Fibroblast of gingiva (primary cell): ENCODE results near the gene TSPAN19.
"Not testable (repeated sequence)": the region's sequence is repeated elsewhere in the genome, so short reads cannot be mapped to it uniquely, and the experiment has no call there.

ENCODE experiments used
- DNase-seq: peaks from one replicate; pipeline ENCODE4 v3.0.0-alpha.2; 2011; ENCODE audit warnings: low read depth

The TSPAN19 gene

GRCh38 chr12:85036234-85036707 lies at the start of gene TSPAN19, which contains the start of gene LRRIQ1:
Gene TSPAN19, minus strand, starts transcription at chr12:85036277. Its CDS starts 6,331 bp downstream, at chr12:85029946.
Gene LRRIQ1, plus strand, starts transcription at chr12:85036351. Its CDS starts 1,826 bp downstream, at chr12:85038177.
- DNase-seq, result peak; percentile 86

DNA sequence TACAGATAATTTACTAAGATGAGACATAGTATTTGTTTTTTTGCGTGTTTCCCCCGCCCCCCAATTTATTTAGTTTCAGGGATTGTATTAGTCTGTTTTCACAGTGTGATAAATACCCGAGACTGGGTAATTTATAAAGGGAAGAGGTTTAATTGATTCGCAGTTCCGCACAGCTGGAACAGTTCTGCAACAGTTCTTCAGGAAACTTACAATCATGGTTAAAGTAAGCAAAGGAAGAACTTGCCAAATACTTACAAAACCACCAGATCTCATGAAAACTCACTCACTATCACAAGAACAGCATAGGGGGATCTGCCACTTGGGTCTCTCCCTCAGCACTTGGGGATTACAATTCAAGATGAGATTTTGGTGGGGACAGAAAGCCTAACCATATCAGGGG lies 49.0 kb upstream of the TSPAN19 start:
- no peak for DNase-seq

DNA sequence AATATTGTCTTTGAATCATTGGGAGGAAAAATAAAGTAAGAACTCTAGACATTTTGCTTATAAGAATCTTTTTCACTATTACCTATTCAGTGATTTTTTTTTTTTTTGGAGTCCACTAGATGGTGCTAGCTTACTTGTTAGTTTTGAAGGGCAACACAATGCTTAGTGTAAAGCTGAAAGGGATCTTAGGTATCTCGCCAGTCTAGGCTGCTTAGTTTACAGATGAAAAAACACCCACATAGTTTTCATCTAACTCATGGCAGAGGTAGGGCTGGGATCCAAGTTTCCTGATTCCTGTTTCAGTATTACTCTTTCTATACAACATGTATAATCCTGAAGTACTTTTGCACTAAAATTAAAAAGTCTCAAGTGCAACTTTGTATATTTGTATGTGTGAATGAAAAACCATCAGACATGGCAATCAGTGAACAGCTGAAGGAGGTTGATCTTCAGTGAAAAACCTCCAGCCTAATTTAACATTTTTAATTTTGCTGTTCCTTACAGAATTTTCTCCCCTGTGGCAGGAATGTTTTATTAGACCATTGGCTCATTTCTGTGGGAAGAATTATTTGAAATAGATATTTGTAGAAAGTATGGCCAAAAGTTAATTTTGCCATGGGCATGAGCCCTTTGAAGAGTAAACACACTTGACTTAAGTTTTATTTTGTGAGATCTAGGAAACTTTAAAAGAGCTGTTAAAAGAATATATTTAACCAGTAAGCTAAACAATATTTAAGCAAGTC lies 40.8 kb upstream of the TSPAN19 start:
- DNase-seq, result peak; percentile 79

DNA sequence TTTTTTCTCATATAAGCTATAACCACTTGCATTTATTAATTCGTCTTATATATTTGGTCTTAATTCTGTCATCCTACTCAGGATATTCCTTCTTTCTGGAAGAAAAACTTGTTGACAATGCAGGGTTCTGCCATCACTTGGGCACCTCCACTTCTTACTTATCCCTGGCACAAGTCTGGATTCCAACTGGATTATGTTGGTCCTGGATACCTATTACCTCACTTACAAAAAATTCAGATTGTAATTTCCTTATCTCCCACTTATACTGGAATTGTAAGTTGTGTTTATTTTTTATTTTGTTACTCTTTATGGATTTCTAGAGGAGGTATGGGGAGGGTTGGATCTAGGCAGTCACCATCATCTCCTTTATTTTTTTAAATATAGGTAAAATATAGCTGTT lies 36.7 kb upstream of the TSPAN19 start:
- no peak for DNase-seq

DNA sequence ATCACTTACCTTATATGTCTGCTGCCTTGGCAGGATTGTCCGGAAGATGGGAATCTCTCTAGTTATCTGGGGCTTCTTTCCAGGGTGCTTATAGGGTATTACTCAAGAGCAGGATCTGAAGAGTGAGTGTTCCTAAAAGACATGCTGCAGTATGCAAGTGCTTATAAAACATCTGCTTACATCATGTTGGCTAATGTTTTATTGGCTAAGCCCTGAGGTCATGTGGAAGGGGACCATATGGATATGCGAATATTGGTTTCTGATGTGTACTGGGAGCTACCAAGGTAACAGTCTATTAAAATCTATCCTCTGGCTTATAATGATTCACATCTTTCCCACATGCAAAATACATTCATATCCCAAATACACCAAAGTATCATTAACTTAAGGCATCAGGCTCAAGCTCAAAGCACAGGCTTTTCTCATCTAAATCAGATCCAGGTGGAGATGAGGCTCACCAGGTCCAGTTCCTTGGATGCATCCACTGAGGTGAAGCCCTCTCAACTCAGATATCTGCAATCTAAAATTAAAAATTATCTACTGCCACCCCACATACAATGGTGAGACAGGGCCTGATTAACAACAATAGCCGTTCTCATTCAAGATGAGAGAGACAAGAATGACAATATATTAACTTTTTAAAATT lies 29.9 kb upstream of the TSPAN19 start:
- DNase-seq, result peak; percentile 1

- no peak for DNase-seq
Measured at GRCh38 chr12:85060916-85061315, 24.8 kb upstream of the TSPAN19 start.

DNA sequence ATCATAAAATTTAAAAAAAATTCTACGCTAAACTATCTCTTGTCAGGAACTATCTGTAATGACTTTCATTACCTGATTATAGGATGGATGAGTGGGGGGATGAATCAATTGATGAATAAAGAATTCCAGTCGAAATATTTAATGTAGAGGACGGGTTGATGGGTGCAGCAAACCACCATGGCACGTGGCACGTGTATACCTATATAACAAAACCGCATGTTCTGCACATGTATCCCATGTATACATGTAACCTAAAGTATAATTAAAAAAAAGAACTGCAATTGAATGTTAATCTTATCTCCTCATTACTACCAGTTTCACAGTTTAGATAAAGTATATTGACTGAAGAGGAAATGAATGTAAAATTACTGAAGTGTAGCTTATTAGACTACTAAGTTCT lies 23.5 kb upstream of the TSPAN19 start:
- DNase-seq, result no peak

DNA sequence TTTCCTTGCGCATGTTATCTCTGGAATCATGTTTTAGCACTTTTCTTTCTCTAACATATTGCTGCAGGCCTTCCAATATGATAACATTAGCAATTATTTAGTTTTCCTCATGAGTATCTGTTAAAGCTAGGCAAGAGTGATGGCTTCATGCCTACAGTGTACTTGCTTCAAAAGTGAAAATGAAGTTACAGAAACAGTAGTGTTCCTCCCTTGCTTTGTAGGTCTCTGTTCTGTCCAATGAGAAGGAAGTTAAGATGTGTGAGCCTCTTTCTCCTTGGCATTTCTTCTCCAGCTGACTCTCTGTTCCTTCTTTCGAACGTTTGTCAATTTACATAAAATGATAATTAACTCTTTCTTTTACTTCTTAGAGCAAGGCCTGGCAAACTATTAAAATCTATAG lies 22.3 kb upstream of the TSPAN19 start:
- DNase-seq, result no peak

DNA sequence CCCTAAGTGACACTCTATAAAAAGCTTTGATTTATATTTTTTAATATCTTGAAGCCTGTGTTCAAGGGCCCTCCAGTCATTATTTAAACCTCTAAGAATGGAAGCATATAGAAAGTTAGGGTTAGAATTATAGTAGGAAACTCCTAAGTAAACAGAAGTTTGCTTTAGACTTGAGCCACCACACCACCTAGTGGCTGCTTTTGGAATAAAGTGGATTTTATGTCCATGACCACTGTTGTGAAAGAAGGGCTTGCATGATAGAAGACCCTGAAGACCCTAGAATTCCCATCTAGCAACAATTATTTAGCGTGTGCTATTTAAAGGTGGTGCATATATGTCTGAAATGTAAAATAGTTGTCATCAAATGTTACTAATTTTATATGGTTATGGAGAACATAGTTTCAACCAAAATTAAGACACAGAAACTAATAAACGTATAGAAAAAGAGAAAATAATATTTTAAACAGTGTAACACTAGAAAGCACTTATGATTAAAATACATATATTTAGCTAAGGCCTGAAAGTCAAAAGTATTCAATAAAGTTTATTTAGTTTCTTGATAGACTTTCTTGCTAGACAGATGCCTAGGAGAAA lies 21.4 kb upstream of the TSPAN19 start:
- peak; percentile 39 for DNase-seq

DNA sequence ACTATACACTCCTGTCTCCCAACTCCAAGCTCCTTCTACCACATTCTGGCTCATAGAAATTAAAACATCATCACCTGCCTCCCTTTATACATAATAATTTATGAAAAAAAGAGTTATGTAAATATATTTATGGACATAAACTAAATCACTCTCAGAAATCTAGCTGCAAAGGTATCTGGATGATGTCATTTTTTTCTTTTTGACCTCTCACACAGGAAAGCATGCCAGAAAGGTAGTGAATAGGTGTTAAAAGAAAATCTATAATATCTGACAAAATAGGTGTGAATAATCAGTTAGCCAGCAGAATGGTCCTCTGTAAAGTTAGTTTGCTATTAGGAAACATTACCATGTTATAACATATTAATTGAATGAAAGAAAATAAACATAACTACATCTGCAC lies 7.8 kb upstream of the TSPAN19 start:
- no peak for DNase-seq

- no peak for DNase-seq
Measured at GRCh38 chr12:85041395-85041794, 5.3 kb upstream of the TSPAN19 start.

GRCh38 chr12:85036733-85037132 lies 656 bp upstream of the TSPAN19 start:
- no peak for DNase-seq

DNA sequence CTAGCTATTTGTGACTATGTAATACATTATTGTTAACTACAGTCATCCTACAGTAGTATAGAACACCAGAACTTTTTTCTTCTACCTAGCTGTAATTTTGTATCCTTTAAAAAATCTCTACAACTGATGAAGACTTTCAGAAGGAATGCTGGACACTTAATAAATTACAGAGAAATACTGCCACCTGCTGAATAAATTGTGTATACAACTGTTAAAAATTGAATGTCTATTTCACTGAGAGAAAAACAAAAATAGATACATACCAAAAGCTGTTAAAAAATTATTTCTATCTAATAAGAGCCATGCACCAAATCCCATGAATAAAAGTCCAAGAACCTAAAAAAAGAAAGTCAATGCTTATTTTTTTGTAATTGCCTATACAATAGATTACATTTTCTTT lies 6.6 kb downstream of the TSPAN19 start:
- peak; percentile 14 for DNase-seq

- no peak for DNase-seq
Measured at GRCh38 chr12:85018098-85018497, 18.0 kb downstream of the TSPAN19 start.

GRCh38 chr12:85017618-85018017 lies 18.5 kb downstream of the TSPAN19 start:
- DNase-seq, result no peak

DNA sequence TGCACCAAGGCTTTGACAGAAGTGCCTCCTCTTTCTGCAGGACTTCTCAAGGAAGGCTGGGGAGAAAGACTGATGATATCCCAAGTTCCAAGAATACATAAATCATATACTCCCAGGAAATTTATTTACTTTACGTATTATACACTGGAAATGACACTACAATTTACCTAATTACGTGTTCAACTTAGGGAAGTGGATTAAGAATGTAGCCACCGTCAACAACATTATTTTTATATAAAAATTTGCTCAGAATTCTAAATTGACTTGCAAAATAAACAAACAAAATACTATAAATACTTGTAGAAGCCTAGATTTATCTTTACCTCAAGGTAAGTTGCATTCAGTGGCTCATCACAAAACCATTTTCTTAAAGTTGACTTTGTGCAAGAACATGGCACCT lies 18.9 kb downstream of the TSPAN19 start:
- no peak for DNase-seq

GRCh38 chr12:85016413-85016812 lies 19.7 kb downstream of the TSPAN19 start:
- peak; percentile 97 for DNase-seq

- peak; percentile 85 for DNase-seq
Measured at GRCh38 chr12:85007836-85008235, 28.2 kb downstream of the TSPAN19 start.

DNA sequence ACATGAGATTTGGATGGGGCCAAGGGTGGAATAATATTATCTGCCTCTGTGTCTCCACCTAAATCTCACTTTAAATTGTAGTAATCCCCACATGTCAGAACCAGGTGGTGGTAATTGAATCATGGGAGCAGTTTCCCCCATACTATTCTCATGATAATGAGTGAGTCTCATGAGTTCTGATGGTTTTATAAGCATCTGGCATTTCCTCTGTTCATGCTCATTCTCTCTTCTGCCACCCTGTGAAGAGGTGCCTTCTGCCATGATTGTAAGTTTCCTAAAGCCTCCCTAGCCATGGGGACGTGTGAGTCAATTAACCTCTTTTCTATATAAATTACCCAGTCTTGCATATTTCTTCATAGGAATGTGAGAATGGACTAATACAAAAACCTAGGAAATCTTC lies 29.9 kb downstream of the TSPAN19 start:
- no peak for DNase-seq

- DNase-seq, result no peak
Measured at GRCh38 chr12:85005615-85006014, 30.5 kb downstream of the TSPAN19 start.

DNA sequence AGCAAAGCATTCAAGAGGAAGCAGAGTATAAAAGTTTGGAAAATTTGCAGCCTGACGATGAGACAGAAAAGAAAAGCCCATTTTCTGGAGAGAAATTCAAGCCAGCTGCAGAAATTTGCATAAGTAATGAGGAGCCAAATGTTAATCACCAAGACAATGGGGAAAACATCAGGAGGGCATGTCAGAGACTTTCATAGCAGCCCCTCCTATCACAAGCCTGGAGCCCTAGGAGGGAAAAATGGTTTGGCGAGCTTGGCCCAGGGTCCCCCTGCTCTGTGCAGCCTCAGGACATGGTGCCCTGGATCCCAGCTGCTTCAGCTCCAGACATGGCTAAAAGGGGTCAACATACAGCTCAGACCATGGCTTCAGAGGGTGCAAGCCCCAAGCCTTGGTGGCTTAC lies 31.0 kb downstream of the TSPAN19 start:
- not testable (repeated sequence) for DNase-seq

GRCh38 chr12:85004204-85004603 lies 31.9 kb downstream of the TSPAN19 start:
- DNase-seq, result no peak

- DNase-seq, result no peak
Measured at GRCh38 chr12:85002778-85003296, 33.2 kb downstream of the TSPAN19 start.
